ENCODE measurements around the gene PATJ.

GRCh38 chr1:61699911-61700851 lies 42.1 kb upstream of the PATJ start:
- TF ChIP-seq CTCF (conservative IDR thresholded peaks at IDR 0.05; ENCODE audit: low read length): no peak
- no peak for TF ChIP-seq EZH2phosphoT487 (IDR thresholded peaks at IDR 0.05; ENCODE audit: borderline replicate concordance)

All from Loucy (cell line).